ENCODE results near the gene ASCC1.

DNA sequence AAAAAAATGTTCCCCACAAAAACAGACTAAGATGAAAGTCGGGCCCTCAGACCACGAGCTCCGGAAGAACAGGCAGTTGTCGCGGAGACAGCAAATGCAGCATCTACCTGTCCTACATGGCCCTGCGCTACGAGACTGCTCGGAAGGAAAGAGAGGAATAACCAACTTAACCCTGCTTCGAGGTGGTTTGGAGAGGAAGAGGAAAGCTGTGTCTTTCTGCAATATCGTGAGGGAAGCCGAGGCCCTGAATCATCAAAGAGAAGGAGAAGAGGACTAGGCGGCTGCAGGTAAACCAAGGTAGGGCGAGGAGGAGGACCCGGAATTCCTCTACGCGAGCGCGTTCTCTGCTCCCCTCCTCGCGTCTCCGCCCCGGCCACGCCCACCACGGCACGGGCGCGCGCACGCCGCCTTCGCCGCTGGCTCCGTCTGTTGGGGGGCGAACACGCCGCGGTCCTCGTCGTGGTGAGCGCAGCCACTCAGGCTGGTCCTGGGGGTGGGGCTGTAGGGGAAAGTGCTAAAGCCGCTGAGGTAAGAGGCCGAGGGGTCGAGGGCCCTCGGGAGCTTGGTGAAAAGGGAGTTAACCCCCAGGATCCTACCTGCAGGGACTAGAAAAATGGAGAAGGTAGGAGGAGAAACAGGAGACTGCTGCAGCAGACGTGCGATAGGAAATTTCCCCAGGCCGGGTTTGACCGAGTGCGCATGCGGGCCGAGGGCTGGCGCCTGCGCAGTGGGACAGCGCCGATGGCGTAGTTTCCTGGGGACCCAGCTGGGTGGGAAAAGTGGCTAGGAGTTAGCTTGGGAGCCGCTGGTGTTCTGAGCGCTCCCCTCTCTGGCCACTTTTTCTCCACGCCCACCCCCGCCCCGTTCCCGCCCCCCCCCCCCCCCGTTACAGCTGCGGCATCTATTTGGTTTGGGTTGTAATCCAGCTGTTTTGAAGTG lies at the start of gene ASCC1, which contains the start of gene ANAPC16:
- TF ChIP-seq, protein P1, sequence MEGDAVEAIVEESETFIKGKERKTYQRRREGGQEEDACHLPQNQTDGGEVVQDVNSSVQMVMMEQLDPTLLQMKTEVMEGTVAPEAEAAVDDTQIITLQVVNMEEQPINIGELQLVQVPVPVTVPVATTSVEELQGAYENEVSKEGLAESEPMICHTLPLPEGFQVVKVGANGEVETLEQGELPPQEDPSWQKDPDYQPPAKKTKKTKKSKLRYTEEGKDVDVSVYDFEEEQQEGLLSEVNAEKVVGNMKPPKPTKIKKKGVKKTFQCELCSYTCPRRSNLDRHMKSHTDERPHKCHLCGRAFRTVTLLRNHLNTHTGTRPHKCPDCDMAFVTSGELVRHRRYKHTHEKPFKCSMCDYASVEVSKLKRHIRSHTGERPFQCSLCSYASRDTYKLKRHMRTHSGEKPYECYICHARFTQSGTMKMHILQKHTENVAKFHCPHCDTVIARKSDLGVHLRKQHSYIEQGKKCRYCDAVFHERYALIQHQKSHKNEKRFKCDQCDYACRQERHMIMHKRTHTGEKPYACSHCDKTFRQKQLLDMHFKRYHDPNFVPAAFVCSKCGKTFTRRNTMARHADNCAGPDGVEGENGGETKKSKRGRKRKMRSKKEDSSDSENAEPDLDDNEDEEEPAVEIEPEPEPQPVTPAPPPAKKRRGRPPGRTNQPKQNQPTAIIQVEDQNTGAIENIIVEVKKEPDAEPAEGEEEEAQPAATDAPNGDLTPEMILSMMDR (IDR thresholded peaks at IDR 0.05), result peak in 1 of 4 experiments; percentile 22
- TF ChIP-seq POLR2A (IDR thresholded peaks at IDR 0.05), result peak; percentile 81
- peak; percentile 98 for TF ChIP-seq POLR2AphosphoS5 (IDR thresholded peaks at IDR 0.05)
